Spleen (tissue), 11 donors: ENCODE results near the gene AGBL1. TPM values are rescaled to one million over a fixed set of nuclear protein-coding genes. Genes with fewer than 3 reads are reported as not detected.

Experiments used
- DNase-seq: peaks from one replicate; pipeline ENCODE4 v3.0.0-alpha.2; 2020
- H3K27ac ChIP-seq, 8 donors: fragments of 200-600 bp; sonication (generic) in 7 of 8; 1 replicate in 4 of 8; 2 replicates in 4 of 8; pipeline versions ENCODE4 v1.5.0 to v1.8.0; 2016 to 2021; ENCODE audit warnings: inconsistent platforms in 4 of 8, mild to moderate bottlenecking in 4 of 8, moderate library complexity in 1 of 8
- H3K27me3 ChIP-seq, 7 donors: fragments of 200-600 bp; sonication (generic) in 6 of 7; replicated peaks in 1 of 7; 1 replicate in 4 of 7; 2 replicates in 3 of 7; pipeline versions ENCODE4 v1.5.0 to v1.8.0; 2016 to 2021; ENCODE audit warnings: inconsistent platforms in 3 of 7, mild to moderate bottlenecking in 1 of 7
- H3K36me3 ChIP-seq, 6 donors: fragments of 200-600 bp; sonication (generic) in 5 of 6; 1 replicate in 4 of 6; 2 replicates in 2 of 6; pipeline versions ENCODE4 v1.5.0 to v1.8.0; 2016 to 2021; ENCODE audit warnings: inconsistent platforms in 2 of 6
- H3K4me1 ChIP-seq, 6 donors: fragments of 200-600 bp; sonication (generic) in 5 of 6; 1 replicate in 3 of 6; 2 replicates in 3 of 6; pipeline versions ENCODE4 v1.5.0 to v1.8.0; 2016 to 2021; ENCODE audit warnings: inconsistent platforms in 3 of 6
- H3K4me3 ChIP-seq, 8 donors: fragments of 200-600 bp; sonication (generic) in 7 of 8; 1 replicate in 4 of 8; 2 replicates in 4 of 8; pipeline versions ENCODE4 v1.5.0 to v1.8.0; 2016 to 2021; ENCODE audit warnings: inconsistent platforms in 4 of 8, mild to moderate bottlenecking in 4 of 8, moderate library complexity in 2 of 8
- H3K9me3 ChIP-seq, 8 donors: fragments of 200-600 bp; sonication (generic) in 7 of 8; 1 replicate in 4 of 8; 2 replicates in 4 of 8; pipeline versions ENCODE4 v1.5.0 to v1.8.0; 2016 to 2021; ENCODE audit warnings: inconsistent platforms in 4 of 8
- CTCF ChIP-seq, 11 experiments: fragments of 200-600 bp in 7 of 11; fragments of 450-650 bp in 4 of 11; sonication (generic) in 4 of 11; IDR thresholded peaks in 8 of 11; conservative IDR thresholded peaks in 3 of 11; 1 replicate in 7 of 11; 2 replicates in 4 of 11; pipeline versions ENCODE4 v1.4.0 to v1.8.0; 2016 to 2021; ENCODE audit warnings: antibody characterized with exemption in 11 of 11, inconsistent platforms in 4 of 11, mild to moderate bottlenecking in 1 of 11
- POLR2A ChIP-seq, 3 donors: fragments of 450-650 bp; IDR thresholded peaks; one replicate each; pipeline ENCODE4 v1.5.1; 2017; ENCODE audit warnings: antibody characterized with exemption in 3 of 3, mild to moderate bottlenecking in 1 of 3
- POLR2AphosphoS5 ChIP-seq, 3 donors: sonication (generic); formaldehyde crosslinking; IDR thresholded peaks; one replicate each; pipeline ENCODE4 v1.5.1; 2017; ENCODE audit warnings: antibody characterized with exemption in 3 of 3
- WGBS, 5 donors: extraction: QIAGEN DNeasy Blood & Tissue Kit in 3 of 5; methylation state at CpG; one replicate each; pipeline versions ENCODE4 v1.1.5 to v1.1.7; 2013 to 2018; 5-methylcytosine and 5-hydroxymethylcytosine counted together
- intact Hi-C: fragments of 100-400 bp; cut with DNase I; formaldehyde crosslinking; loops from one replicate; pipeline ENCODE4 v1.15.0; 2023; ENCODE audit warnings: low total_unique reads
- polyA plus RNA-seq, 3 donors: library from polyadenylated mRNA; stranded (reverse); fragments of 200-250 nt; gene quantifications; one replicate each; pipeline ENCODE4 v1.2.1, GENCODE V29; 2013
- total RNA-seq, 7 donors: library from RNA; depleted of rRNA in 3 of 7; stranded (reverse); fragments of >200 nt in 3 of 7; fragmentation: NEBNext Ultra II Directional in 4 of 7; extraction: Animal tissue kit (Norgen Biotek cat#: 25700) in 4 of 7; gene quantifications; one replicate each; pipeline versions ENCODE4 v1.1.0 to v1.2.1, GENCODE V29; 2016 to 2021
- donor health status: healthy with polysubstance abuse.
- donor health status: DM: no; HTN: no; CAD: no; lungs with moderate emphysema.
- donor health status: DM: no; HTN: no; CAD: no.
- donor health status: Bipolar disorder and iron deficiency.
- donor health status: healthy.
- donor health status: DM: no; HTN: no; CAD: no.
- donor health status: DM: yes; HTN: yes; CAD: no.

AGBL1 gene
- total and polyA plus RNA-seq, 10 donors: not detected

- no peak overlapping the region for H3K27ac ChIP-seq
- WGBS, 5 donors: 60 to 79% (median 74%) methylated on average over 6 of the region's 6 CpGs
- peaks cover 0 to 24% (median 0%) of the 10 kb centered on the region in 7 donors for H3K27me3 ChIP-seq
- H3K36me3 ChIP-seq: no peaks in the 10 kb centered on the region
- DNase-seq: no peak
- H3K4me1 ChIP-seq: no peaks in the 10 kb centered on the region
- H3K9me3 ChIP-seq: peaks cover 0 to 19% (median 6%) of the 10 kb centered on the region in 8 donors
- TF ChIP-seq POLR2AphosphoS5 (IDR thresholded peaks at IDR 0.05): no peak
- TF ChIP-seq POLR2A (IDR thresholded peaks at IDR 0.05): no peak
- TF ChIP-seq CTCF (IDR thresholded peaks at IDR 0.05 in 8 of 11, conservative IDR thresholded peaks at IDR 0.05 in 3 of 11): no peak
- intact Hi-C loops: no loop called here
- no peak overlapping the region for H3K4me3 ChIP-seq
Observed at GRCh38 chr15:86066174-86066834, 13.4 kb upstream of the AGBL1 start.

- no peak for DNase-seq
- H3K9me3 ChIP-seq: peaks cover 0 to 2% (median 0%) of the 10 kb centered on the region in 8 donors
- no peak for TF ChIP-seq POLR2AphosphoS5 (IDR thresholded peaks at IDR 0.05)
- TF ChIP-seq POLR2A (IDR thresholded peaks at IDR 0.05): no peak
- no peak for TF ChIP-seq CTCF (IDR thresholded peaks at IDR 0.05 in 8 of 11, conservative IDR thresholded peaks at IDR 0.05 in 3 of 11)
Observed at GRCh38 chr15:86073281-86073680, 6.4 kb upstream of the AGBL1 start.

GRCh38 chr15:86076468-86076867, 3.2 kb upstream of the AGBL1 start:
- peaks cover 0 to 37% (median 0%) of the 10 kb centered on the region in 7 donors for H3K27me3 ChIP-seq
- no peak overlapping the region for H3K27ac ChIP-seq
- H3K36me3 ChIP-seq: no peaks in the 10 kb centered on the region
- no peaks in the 10 kb centered on the region for H3K4me1 ChIP-seq
- no peak overlapping the region for H3K4me3 ChIP-seq
- intact Hi-C loops: no loop called here
- no peaks in the 10 kb centered on the region for H3K9me3 ChIP-seq
- no peak for TF ChIP-seq CTCF (IDR thresholded peaks at IDR 0.05 in 8 of 11, conservative IDR thresholded peaks at IDR 0.05 in 3 of 11)
- TF ChIP-seq POLR2AphosphoS5 (IDR thresholded peaks at IDR 0.05): no peak
- no peak for TF ChIP-seq POLR2A (IDR thresholded peaks at IDR 0.05)
- DNase-seq: no peak
- WGBS, 5 donors: 59 to 69% (median 61%) methylated on average over 3 of the region's 3 CpGs

More at GRCh38 chr15:86073281-86073680, 6.4 kb upstream of the AGBL1 start:
- no peak overlapping the region for H3K27ac ChIP-seq
- H3K36me3 ChIP-seq: no peaks in the 10 kb centered on the region
- H3K27me3 ChIP-seq: peaks cover 0 to 16% (median 0%) of the 10 kb centered on the region in 7 donors
- no peak overlapping the region for H3K4me3 ChIP-seq
- WGBS, 5 donors: 29 to 48% (median 41%) methylated on average over 1 of the region's 1 CpG
- intact Hi-C loops: no loop called here
- no peaks in the 10 kb centered on the region for H3K4me1 ChIP-seq

- TF ChIP-seq CTCF (IDR thresholded peaks at IDR 0.05 in 8 of 11, conservative IDR thresholded peaks at IDR 0.05 in 3 of 11) (no peak), POLR2AphosphoS5 (IDR thresholded peaks at IDR 0.05) (no peak), POLR2A (IDR thresholded peaks at IDR 0.05) (no peak)
- H3K4me1 ChIP-seq: no peaks in the 10 kb centered on the region
- intact Hi-C loops: no loop called here
- DNase-seq: no peak
- H3K4me3 ChIP-seq: no peak overlapping the region
- peaks cover 0 to 37% (median 0%) of the 10 kb centered on the region in 7 donors for H3K27me3 ChIP-seq
- H3K9me3 ChIP-seq: no peaks in the 10 kb centered on the region
- 29 to 43% (median 36%) methylated on average over 2 of the region's 2 CpGs for WGBS, 5 donors
- no peaks in the 10 kb centered on the region for H3K36me3 ChIP-seq
- H3K27ac ChIP-seq: no peak overlapping the region
Observed at GRCh38 chr15:86077070-86077469, 2.6 kb upstream of the AGBL1 start.
